GM19099 (cell line): ENCODE results near the gene MYLK.

Source experiments
- POLR2A ChIP-seq: IDR thresholded peaks from 3 replicates; pipeline ENCODE4 v1.6.1; 2011; ENCODE audit warnings: low read depth; ENCODE audit not compliant: insufficient read length; ENCODE audit errors: extremely low read depth

MYLK gene

GRCh38 chr3:123610331-123610730 lies 273.8 kb downstream of the MYLK start:
- TF ChIP-seq POLR2A = no peak

- TF ChIP-seq POLR2A = no peak
Observed at GRCh38 chr3:123609063-123609462, 275.1 kb downstream of the MYLK start.

- TF ChIP-seq POLR2A = no peak
Observed at GRCh38 chr3:123608263-123608937, 275.7 kb downstream of the MYLK start.

- no peak for TF ChIP-seq POLR2A
Observed at GRCh38 chr3:123606527-123606926, 277.6 kb downstream of the MYLK start.

GRCh38 chr3:123605789-123606234 lies 278.3 kb downstream of the MYLK start:
- no peak for TF ChIP-seq POLR2A

- no peak for TF ChIP-seq POLR2A
Observed at GRCh38 chr3:123602325-123602724, 281.8 kb downstream of the MYLK start.

- no peak for TF ChIP-seq POLR2A
Observed at GRCh38 chr3:123597561-123597960, 286.6 kb downstream of the MYLK start.

- TF ChIP-seq POLR2A = no peak
Observed at GRCh38 chr3:123595396-123596180, 288.5 kb downstream of the MYLK start.

GRCh38 chr3:123593381-123593780 lies 290.8 kb downstream of the MYLK start:
- TF ChIP-seq POLR2A = no peak

GRCh38 chr3:123590685-123591450 lies 293.3 kb downstream of the MYLK start:
- no peak for TF ChIP-seq POLR2A

GRCh38 chr3:123587401-123587800 lies 296.7 kb downstream of the MYLK start:
- TF ChIP-seq POLR2A = no peak

GRCh38 chr3:123586968-123587367 lies 297.2 kb downstream of the MYLK start:
- no peak for TF ChIP-seq POLR2A

GRCh38 chr3:123586131-123586530 lies 298.0 kb downstream of the MYLK start:
- TF ChIP-seq POLR2A = no peak

GRCh38 chr3:123584988-123585937 lies 298.9 kb downstream of the MYLK start, which contains the start of gene HACD2:
HACD2 (minus strand) TSS chr3:123585053; CDS start chr3:123585027, 26 bp downstream.
- peak; percentile 83 for TF ChIP-seq POLR2A
